ENCODE data around the gene CARS1. TPM values are rescaled to one million over a fixed set of nuclear protein-coding genes. Genes with fewer than 3 reads are reported as not detected.

Gene CARS1
- total and polyA plus RNA-seq, 9 of the 15 experiments (the other 6 are each of a cell fraction or from before 2014, with no cell fraction given): 14.4 to 106 (median 73.6) TPM

- TF ChIP-seq REST (IDR thresholded peaks at IDR 0.05; ENCODE audit: borderline replicate concordance): no peak
- 0 out of 2 replicates have a peak, but pooled peaks have one; percentile 32 for TF ChIP-seq REST (CRISPR knock-in tag; IDR thresholded peaks at IDR 0.05; ENCODE audit: low read depth)
- TF ChIP-seq EP400 (IDR thresholded peaks at IDR 0.05): peak; percentile 98
- no peak for TF ChIP-seq TARDBP (IDR thresholded peaks at IDR 0.05)
- no peak for TF ChIP-seq NCOA2 (IDR thresholded peaks at IDR 0.05; ENCODE audit: partially characterized antibody in 2 of 2)
- TF ChIP-seq SIN3B (IDR thresholded peaks at IDR 0.05; ENCODE audit: low read depth): peak; percentile 59; the same call in 1 of the 2 replicates
- TF ChIP-seq HNRNPLL (IDR thresholded peaks at IDR 0.05; ENCODE audit: low read depth, low read length, poor library complexity, severe bottlenecking): peak; percentile 29
- TF ChIP-seq GABPB1 (CRISPR knock-in tag; IDR thresholded peaks at IDR 0.05): peak; percentile 98
- peak; percentile 97 for TF ChIP-seq HCFC1 (IDR thresholded peaks at IDR 0.05; ENCODE audit: low read depth, low read length)
- peak; percentile 97 for TF ChIP-seq ARID4B (CRISPR knock-in tag; IDR thresholded peaks at IDR 0.05)
- TF ChIP-seq PHF20 (IDR thresholded peaks at IDR 0.05; ENCODE audit: partially characterized antibody): peak; percentile 58
- no peak for TF ChIP-seq EHMT2 (IDR thresholded peaks at IDR 0.05)
- no peak for TF ChIP-seq ZBTB5 (IDR thresholded peaks at IDR 0.05)
Observed at GRCh38 chr11:3057069-3057963, at the start of gene CARS1 (continued).
